Heart right ventricle (tissue), 16 donors: ENCODE measurements around the gene SCAF8. TPM values are rescaled to one million over a fixed set of nuclear protein-coding genes. Genes with fewer than 3 reads are reported as not detected.
A peak's percentile ranks its signal among the peaks of the same experiment; 100 is the strongest.

Experiments used
- ATAC-seq, 8 donors: fragments of 200-7000 bp; cut with Tn5 transposase; one replicate each; pipeline ENCODE4 v1.9.1; 2020; ENCODE audit warnings: mild to moderate bottlenecking in 8 of 8, moderate library complexity in 8 of 8, moderate number of reproducible peaks in 1 of 8
- DNase-seq, 2 donors: peaks; one replicate each; pipeline ENCODE4 v3.0.0-alpha.2; 2020
- H3K27ac ChIP-seq, 10 donors: fragments of 200-600 bp; sonication (generic) in 2 of 10; one replicate each; pipeline versions ENCODE4 v1.5.0 to v1.8.0; 2020 to 2022; ENCODE audit warnings: mild to moderate bottlenecking in 3 of 10
- H3K27me3 ChIP-seq, 7 donors: fragments of 200-600 bp; one replicate each; pipeline ENCODE4 v1.8.0; 2021 to 2022; ENCODE audit warnings: mild to moderate bottlenecking in 2 of 7
- H3K36me3 ChIP-seq, 9 donors: fragments of 200-600 bp; sonication (generic) in 1 of 9; one replicate each; pipeline versions ENCODE4 v1.5.0 to v1.8.0; 2020 to 2022; ENCODE audit warnings: mild to moderate bottlenecking in 2 of 9
- H3K4me1 ChIP-seq, 9 donors: fragments of 200-600 bp; sonication (generic) in 1 of 9; one replicate each; pipeline versions ENCODE4 v1.5.0 to v1.8.0; 2020 to 2022; ENCODE audit warnings: mild to moderate bottlenecking in 4 of 9
- H3K4me3 ChIP-seq, 10 donors: fragments of 200-600 bp; sonication (generic) in 2 of 10; one replicate each; pipeline versions ENCODE4 v1.5.0 to v1.8.0; 2020 to 2022; ENCODE audit warnings: mild to moderate bottlenecking in 7 of 10, moderate library complexity in 2 of 10
- H3K9me3 ChIP-seq, 11 donors: fragments of 200-600 bp in 10 of 11; sonication (generic) in 2 of 11; one replicate each; pipeline versions ENCODE4 v1.5.0 to v1.8.0; 2013 to 2022; ENCODE audit warnings: mild to moderate bottlenecking in 2 of 11, control low read depth in 1 of 11, moderate library complexity in 1 of 11
- WGBS, 2 donors: extraction: QIAGEN DNeasy Blood & Tissue Kit; methylation state at CpG; one replicate each; pipeline ENCODE4 v1.1.7; 2013; ENCODE audit warnings: inconsistent platforms in 1 of 2; 5-methylcytosine and 5-hydroxymethylcytosine counted together
- intact Hi-C, 10 donors: fragments of 100-400 bp; cut with DNase I; formaldehyde crosslinking; loops; one replicate each; pipeline versions ENCODE4 v1.11.1 to v1.14.2; 2022
- polyA plus RNA-seq, 2 donors: library from polyadenylated mRNA; stranded (reverse); fragments of 200-250 nt; gene quantifications; one replicate each; pipeline ENCODE4 v1.2.3, GENCODE V29; 2013
- total RNA-seq, 10 donors: library from RNA; stranded (reverse); fragmentation: NEBNext Ultra II Directional in 3 of 10; extraction: Animal tissue kit (Norgen Biotek cat#: 25700) in 3 of 10; gene quantifications; one replicate each; pipeline versions ENCODE4 v1.2.1 to v1.2.4, GENCODE V29; 2021 to 2023
- TF ChIP-seq, protein P1 (sequence below), 9 donors: fragments of 200-600 bp; sonication (generic) in 2 of 9; IDR thresholded peaks; one replicate each; pipeline versions ENCODE4 v1.5.0 to v1.8.0; 2021 to 2022; ENCODE audit warnings: antibody characterized with exemption in 9 of 9, mild to moderate bottlenecking in 5 of 9, moderate library complexity in 1 of 9
- donor health status: Arrhythmogenic right ventricular cardiomyopathy.
- donor health status: ischemic (EF 13 %, LVEDD 7.1; RV severe dilation, severe dysfunction).
- donor health status: healthy with polysubstance abuse.
- donor health status: DM: no; HTN: yes; CAD: no.
- donor health status: DM: no; HTN: no; CAD: no.
- donor health status: ischemic (EF 25% LVEDD 6.9; RV normal size, moderate dysfunction).
- donor health status: ischemic (EF 25% LVEDD 5.7; RV mildly dilated, moderate dysfunction).
- donor health status: healthy.
- donor health status: DM: yes; HTN: yes; CAD: no.
- donor health status: Ischemic cardiomyopathy.
- donor health status: ischemic (EF 35%, LVEDD 5.7; RV mildly dilated, moderate dysfunction).
- donor health status: nonischemic (EF 11% LVEDD 7.7; RV severe dilation, severe dysfunction).
- donor health status: DM: yes; HTN: yes; CAD: no.
- donor health status: PGD.
- donor health status: ischemic (EF 29% LVEDD 5.4; RV normal size, mild dysfunction).
- donor health status: nonischemic (EF 23%, LVEDD 6.1; RV moderate dilation, normal function).

SCAF8 gene
- total and polyA plus RNA-seq, 12 donors, result 6.7 to 96.1 (median 62.8) TPM

DNA sequence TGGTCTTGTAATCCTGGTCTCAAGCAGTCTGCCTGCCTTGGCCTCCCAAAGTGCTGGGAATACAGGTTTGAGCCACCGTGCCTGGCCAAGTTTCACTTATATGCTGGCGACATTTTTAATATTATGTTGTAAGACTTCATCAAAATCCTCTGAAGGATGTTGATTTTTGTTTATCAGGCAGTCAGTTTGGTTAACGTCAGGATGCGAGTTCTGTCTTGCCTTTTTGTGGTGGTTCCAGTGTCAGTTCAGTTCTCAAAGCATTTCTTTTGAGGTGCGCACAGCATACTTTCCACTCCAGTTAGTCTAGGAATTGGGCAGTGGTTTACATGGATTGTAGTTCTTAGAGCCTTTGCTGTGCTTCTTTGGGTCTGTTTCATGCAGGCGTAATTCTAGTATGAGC lies 24.9 kb downstream of the SCAF8 start:
- ATAC-seq (no peak), DNase-seq (no peak)
- intact Hi-C loops, result no loop called here
- Histone ChIP-seq H3K27me3 (no peaks in the 10 kb centered on the region), H3K27ac (no peak overlapping the region), H3K36me3 (peaks cover 0 to 3% (median 0%) of the 10 kb centered on the region in 9 donors), H3K4me1 (peaks cover 3 to 66% (median 33%) of the 10 kb centered on the region in 9 donors), H3K4me3 (no peak overlapping the region), H3K9me3 (peaks cover 0 to 6% (median 0%) of the 10 kb centered on the region in 11 donors)
- 78 to 81% methylated on average over 6 of the region's 6 CpGs for WGBS, 2 donors
- TF ChIP-seq, protein P1, sequence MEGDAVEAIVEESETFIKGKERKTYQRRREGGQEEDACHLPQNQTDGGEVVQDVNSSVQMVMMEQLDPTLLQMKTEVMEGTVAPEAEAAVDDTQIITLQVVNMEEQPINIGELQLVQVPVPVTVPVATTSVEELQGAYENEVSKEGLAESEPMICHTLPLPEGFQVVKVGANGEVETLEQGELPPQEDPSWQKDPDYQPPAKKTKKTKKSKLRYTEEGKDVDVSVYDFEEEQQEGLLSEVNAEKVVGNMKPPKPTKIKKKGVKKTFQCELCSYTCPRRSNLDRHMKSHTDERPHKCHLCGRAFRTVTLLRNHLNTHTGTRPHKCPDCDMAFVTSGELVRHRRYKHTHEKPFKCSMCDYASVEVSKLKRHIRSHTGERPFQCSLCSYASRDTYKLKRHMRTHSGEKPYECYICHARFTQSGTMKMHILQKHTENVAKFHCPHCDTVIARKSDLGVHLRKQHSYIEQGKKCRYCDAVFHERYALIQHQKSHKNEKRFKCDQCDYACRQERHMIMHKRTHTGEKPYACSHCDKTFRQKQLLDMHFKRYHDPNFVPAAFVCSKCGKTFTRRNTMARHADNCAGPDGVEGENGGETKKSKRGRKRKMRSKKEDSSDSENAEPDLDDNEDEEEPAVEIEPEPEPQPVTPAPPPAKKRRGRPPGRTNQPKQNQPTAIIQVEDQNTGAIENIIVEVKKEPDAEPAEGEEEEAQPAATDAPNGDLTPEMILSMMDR (IDR thresholded peaks at IDR 0.05), result no peak

DNA sequence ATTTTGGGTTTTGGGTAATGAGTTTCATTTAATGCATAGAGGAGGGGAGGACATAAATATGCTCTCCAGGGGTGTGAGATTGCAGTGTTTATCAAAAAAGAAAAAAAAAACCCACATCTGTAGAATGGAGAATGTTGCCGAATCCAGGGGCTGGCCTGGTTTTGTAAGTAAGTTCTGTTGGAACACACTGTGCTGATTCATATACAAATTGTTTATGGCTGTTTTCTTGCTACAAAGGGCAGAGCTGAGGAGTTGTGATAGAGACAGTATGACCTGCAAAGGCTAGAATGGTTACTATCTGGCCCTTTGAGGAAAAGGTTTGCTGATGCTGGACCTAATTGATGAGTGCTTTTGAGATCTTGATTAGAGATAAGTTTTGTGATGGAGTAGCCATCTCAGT lies 30.4 kb downstream of the SCAF8 start:
- WGBS, 2 donors, result 70 to 79% methylated on average over 1 of the region's 1 CpG
- Histone ChIP-seq H3K27me3 (no peaks in the 10 kb centered on the region), H3K27ac (no peak overlapping the region), H3K36me3 (no peaks in the 10 kb centered on the region), H3K4me3 (no peak overlapping the region), H3K4me1 (peaks cover 0 to 70% (median 58%) of the 10 kb centered on the region in 9 donors), H3K9me3 (peaks cover 0 to 6% (median 0%) of the 10 kb centered on the region in 11 donors)
- intact Hi-C loops, result no loop called here
- DNase-seq (no peak), ATAC-seq (no peak)
- TF ChIP-seq, protein P1 (IDR thresholded peaks at IDR 0.05), result no peak

DNA sequence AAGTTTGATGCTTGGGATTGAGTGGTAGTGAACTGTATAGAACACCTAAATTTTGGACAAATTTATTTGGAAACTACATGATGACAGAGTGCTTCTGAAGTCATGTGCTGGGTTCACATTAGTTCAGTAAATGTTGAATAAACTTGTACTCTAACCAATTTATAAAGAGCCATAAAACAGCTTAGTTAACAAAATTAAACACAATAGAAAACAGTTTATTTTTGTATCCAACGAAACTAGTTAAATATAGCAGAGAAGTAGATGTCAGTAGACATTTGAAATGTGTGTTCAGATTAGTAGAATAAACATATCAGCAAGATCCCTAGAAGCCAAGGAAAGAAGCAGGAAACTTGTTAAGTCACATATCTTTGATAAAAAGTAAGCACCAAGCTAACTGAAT lies 32.1 kb downstream of the SCAF8 start:
- TF ChIP-seq, protein P1 (IDR thresholded peaks at IDR 0.05), result no peak
- intact Hi-C loops, result loop anchor here in 1 of 10 donors (5.0 kb wide), 1 partner anchor 33 kb away; the partner anchor contains the start of gene SCAF8
- H3K4me1 ChIP-seq, result peaks cover 0 to 76% (median 65%) of the 10 kb centered on the region in 9 donors
- 24 to 29% methylated on average over 1 of the region's 1 CpG for WGBS, 2 donors
- H3K4me3 ChIP-seq, result no peak overlapping the region
- no peaks in the 10 kb centered on the region for H3K27me3 ChIP-seq
- DNase-seq, result no peak
- ATAC-seq, result no peak
- H3K9me3 ChIP-seq, result peaks cover 0 to 6% (median 0%) of the 10 kb centered on the region in 11 donors
- H3K27ac ChIP-seq, result peak overlapping the region in 4 of 10 donors; percentile 23 to 66 (median 42)
- H3K36me3 ChIP-seq, result no peaks in the 10 kb centered on the region

DNA sequence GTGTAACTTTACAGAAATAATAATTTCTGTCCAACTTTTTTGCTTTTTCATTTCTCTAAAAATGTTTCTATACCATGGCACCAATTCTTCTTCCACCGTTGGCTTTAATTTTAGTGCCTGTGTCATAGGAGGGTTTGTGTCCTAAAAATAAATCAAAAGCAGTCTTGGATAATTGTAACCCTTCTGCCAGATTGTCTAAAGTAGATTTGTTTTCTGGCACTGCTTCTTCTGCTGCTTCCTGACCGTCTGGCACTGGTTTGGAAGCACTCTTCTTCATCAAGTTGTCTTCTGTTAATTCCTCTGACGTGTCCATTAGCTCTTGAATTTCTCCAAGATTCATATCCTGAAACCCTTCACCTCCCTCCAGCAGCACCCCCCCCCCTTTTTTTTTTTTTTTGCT lies 33.1 kb downstream of the SCAF8 start:
- TF ChIP-seq, protein P1 (IDR thresholded peaks at IDR 0.05), result no peak
- peaks cover 0 to 82% (median 69%) of the 10 kb centered on the region in 9 donors for H3K4me1 ChIP-seq
- no peaks in the 10 kb centered on the region for H3K36me3 ChIP-seq
- DNase-seq (no peak), ATAC-seq (peak in 6 of 8 donors; percentile 65 to 86 (median 76))
- peak overlapping the region in 6 of 10 donors; percentile 23 to 66 (median 44) for H3K27ac ChIP-seq
- peak overlapping the region in 1 of 10 donors; percentile 7 for H3K4me3 ChIP-seq
- 4 to 11% methylated on average over 3 of the region's 3 CpGs for WGBS, 2 donors
- H3K9me3 ChIP-seq, result peaks cover 0 to 6% (median 0%) of the 10 kb centered on the region in 11 donors
- intact Hi-C loops, result loop anchor here in 1 of 10 donors (5.0 kb wide), 1 partner anchor 34 kb away; the partner anchor contains the start of gene SCAF8
- H3K27me3 ChIP-seq, result no peaks in the 10 kb centered on the region
